Activated B cell treated with CpG ODN at 0.5 μM for 24 hours (primary cell): ENCODE results near the gene ZAR1. TPM values are rescaled to one million over a fixed set of nuclear protein-coding genes. Genes with fewer than 3 reads are reported as not detected.
"Not testable (repeated sequence)": the region's sequence is repeated elsewhere in the genome, so short reads cannot be mapped to it uniquely, and the experiment has no call there.

Source experiments
- ATAC-seq: fragments of 200-7000 bp; cut with Tn5 transposase; one replicate; pipeline ENCODE4 v1.10.0; 2021; ENCODE audit warnings: low read depth, mild to moderate bottlenecking, moderate library complexity
- CTCF ChIA-PET: fragments of 350-600 bp; sonication (Branson Sonifier 250); formaldehyde crosslinking; loops from one replicate; lab custom pipeline; 2021; ENCODE audit warnings: antibody characterized with exemption; lab: Charles Lee
- POLR2A ChIA-PET: fragments of 350-600 bp; sonication (Branson Sonifier 250); formaldehyde crosslinking; loops from one replicate; lab custom pipeline; 2021; ENCODE audit warnings: antibody characterized with exemption; lab: Charles Lee
- DNase-seq: peaks from one replicate; pipeline ENCODE4 v3.0.0; 2022
- H3K27ac Mint-ChIP-seq: one replicate; pipeline ENCODE4 v1.8.0; 2020; ENCODE audit warnings: mixed read lengths
- H3K27me3 Mint-ChIP-seq: one replicate; pipeline ENCODE4 v1.8.0; 2021; ENCODE audit warnings: mixed read lengths
- H3K36me3 Mint-ChIP-seq: one replicate; pipeline ENCODE4 v1.8.0; 2021; ENCODE audit warnings: low read depth, mixed read lengths
- H3K4me1 Mint-ChIP-seq: one replicate; pipeline ENCODE4 v1.8.0; 2021; ENCODE audit warnings: mixed read lengths
- H3K4me3 Mint-ChIP-seq: one replicate; pipeline ENCODE4 v1.8.0; 2020; ENCODE audit warnings: mild to moderate bottlenecking, mixed read lengths
- H3K9me3 Mint-ChIP-seq: one replicate; pipeline ENCODE4 v1.8.0; 2020; ENCODE audit warnings: mixed read lengths
- intact Hi-C: fragments of 100-400 bp; cut with micrococcal nuclease; formaldehyde crosslinking; loops from one replicate; pipeline ENCODE4 v1.15.1; 2024
- total RNA-seq: library from RNA; stranded (reverse); gene quantifications from 2 replicates; pipeline ENCODE4 v1.2.3, GENCODE V29; 2022
- TF ChIP-seq, protein P1 (sequence below): fragments of 200-600 bp; IDR thresholded peaks from one replicate; pipeline ENCODE4 v1.8.0; 2022; ENCODE audit warnings: antibody characterized with exemption, mild to moderate bottlenecking

The ZAR1 gene, protein sequence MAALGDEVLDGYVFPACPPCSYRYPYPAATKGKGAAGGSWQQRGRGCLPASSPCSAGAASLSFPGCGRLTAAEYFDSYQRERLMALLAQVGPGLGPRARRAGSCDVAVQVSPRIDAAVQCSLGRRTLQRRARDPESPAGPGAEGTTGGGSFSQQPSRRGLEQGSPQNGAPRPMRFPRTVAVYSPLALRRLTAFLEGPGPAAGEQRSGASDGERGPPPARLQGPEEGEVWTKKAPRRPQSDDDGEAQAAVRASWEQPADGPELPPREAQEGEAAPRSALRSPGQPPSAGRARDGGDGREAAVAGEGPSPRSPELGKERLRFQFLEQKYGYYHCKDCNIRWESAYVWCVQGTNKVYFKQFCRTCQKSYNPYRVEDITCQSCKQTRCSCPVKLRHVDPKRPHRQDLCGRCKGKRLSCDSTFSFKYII
- not detected in 2 replicates for total RNA-seq

- peak within 1 kb of the TSS; percentile 70 for H3K4me3 Mint-ChIP-seq
- TF ChIP-seq, protein P1, sequence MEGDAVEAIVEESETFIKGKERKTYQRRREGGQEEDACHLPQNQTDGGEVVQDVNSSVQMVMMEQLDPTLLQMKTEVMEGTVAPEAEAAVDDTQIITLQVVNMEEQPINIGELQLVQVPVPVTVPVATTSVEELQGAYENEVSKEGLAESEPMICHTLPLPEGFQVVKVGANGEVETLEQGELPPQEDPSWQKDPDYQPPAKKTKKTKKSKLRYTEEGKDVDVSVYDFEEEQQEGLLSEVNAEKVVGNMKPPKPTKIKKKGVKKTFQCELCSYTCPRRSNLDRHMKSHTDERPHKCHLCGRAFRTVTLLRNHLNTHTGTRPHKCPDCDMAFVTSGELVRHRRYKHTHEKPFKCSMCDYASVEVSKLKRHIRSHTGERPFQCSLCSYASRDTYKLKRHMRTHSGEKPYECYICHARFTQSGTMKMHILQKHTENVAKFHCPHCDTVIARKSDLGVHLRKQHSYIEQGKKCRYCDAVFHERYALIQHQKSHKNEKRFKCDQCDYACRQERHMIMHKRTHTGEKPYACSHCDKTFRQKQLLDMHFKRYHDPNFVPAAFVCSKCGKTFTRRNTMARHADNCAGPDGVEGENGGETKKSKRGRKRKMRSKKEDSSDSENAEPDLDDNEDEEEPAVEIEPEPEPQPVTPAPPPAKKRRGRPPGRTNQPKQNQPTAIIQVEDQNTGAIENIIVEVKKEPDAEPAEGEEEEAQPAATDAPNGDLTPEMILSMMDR = no peak
- H3K4me1 Mint-ChIP-seq = peaks cover 6% of the 10 kb centered on the region
- H3K27ac Mint-ChIP-seq = no peak within 1 kb of the TSS
- ChIA-PET POLR2A (no interaction called here), CTCF (no interaction called here)
- H3K27me3 Mint-ChIP-seq = peaks cover 36% of the 10 kb centered on the region
- peak; percentile 28 for ATAC-seq
- no peaks in the 10 kb centered on the region for H3K36me3 Mint-ChIP-seq
- DNase-seq = peak; percentile 21
- H3K9me3 Mint-ChIP-seq = no peaks in the 10 kb centered on the region
- intact Hi-C loops = no loop called here
Measured at GRCh38 chr4:48490012-48490679, at the start of gene ZAR1. Gene ZAR1, plus strand, starts transcription at chr4:48490252. Its CDS starts 40 bp downstream, at chr4:48490292.

DNA sequence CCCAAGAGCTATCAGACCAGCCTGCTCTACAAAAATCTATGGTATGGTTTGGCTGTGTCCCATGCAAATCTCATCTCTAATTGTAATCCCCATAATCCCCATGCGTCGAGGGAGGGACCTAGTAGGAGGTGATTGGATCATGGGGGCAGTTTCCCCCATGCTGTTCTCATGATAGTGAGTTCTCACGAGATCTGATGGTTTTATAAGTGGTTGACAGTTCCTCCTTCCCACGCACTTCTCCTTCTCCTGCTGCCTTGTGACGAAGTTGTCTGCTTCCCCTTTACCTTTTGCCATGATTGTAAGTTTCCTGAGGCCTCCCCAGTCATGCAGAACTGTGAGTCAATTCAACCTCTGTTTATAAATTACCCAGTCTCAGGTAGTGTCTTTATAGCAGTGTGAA lies 49.1 kb upstream of the ZAR1 start:
- H3K9me3 Mint-ChIP-seq, DNase-seq, H3K4me3 Mint-ChIP-seq, ATAC-seq, H3K27me3 Mint-ChIP-seq, H3K36me3 Mint-ChIP-seq, H3K27ac Mint-ChIP-seq, H3K4me1 Mint-ChIP-seq, POLR2A ChIA-PET, intact Hi-C loops: not testable (repeated sequence)
- CTCF ChIA-PET = interaction anchor here (1.4 kb wide), 1 partner anchor 527 kb away, joined by 3 read pairs; no protein-coding TSS in a partner anchor

DNA sequence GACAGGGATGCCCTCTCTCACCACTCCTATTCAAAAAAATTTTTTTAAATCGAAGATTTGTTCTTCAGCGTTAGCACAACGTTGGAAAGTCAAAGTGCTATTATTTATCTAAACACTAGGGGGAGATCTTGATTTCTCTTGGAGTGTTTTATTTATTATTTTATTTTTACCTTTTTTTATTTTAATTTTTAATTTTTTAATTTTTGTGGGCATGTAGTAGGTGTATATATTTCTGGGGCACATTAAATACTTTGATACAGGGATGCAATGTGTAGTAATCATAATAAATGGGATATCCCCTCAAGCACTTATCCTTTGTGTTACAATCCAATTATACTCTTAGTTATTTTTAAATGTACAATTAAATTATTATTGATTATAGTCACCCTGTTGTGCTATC lies 44.3 kb upstream of the ZAR1 start:
- TF ChIP-seq, protein P1 = no peak
- no peak overlapping the region for H3K4me3 Mint-ChIP-seq
- POLR2A ChIA-PET = no interaction called here
- H3K27me3 Mint-ChIP-seq = peaks cover 2% of the 10 kb centered on the region
- CTCF ChIA-PET = no interaction called here
- ATAC-seq (no peak), DNase-seq (no peak)
- no peak overlapping the region for H3K27ac Mint-ChIP-seq
- intact Hi-C loops = no loop called here
- H3K36me3 Mint-ChIP-seq = no peaks in the 10 kb centered on the region
- H3K9me3 Mint-ChIP-seq = peaks cover 5% of the 10 kb centered on the region
- H3K4me1 Mint-ChIP-seq = no peaks in the 10 kb centered on the region

DNA sequence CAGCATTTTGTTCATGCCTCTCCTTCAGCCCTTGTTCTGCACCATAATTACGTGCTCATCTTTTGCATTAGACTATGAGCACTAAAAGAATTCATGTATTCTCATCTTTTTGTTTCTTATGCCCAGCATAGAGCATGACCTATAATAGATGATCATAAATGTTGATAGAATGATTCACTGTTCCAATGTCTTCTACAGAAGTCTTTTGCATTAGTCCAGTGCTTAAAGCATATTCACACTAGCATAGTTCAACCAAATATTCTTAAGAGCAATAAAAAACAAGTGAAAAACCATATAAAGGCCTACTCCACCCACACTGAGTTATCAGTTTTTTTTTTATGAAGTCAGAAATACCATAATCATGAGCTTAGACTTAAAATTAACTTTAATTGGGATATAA lies 43.4 kb upstream of the ZAR1 start:
- Mint-ChIP-seq H3K27ac (no peak overlapping the region), H3K36me3 (no peaks in the 10 kb centered on the region), H3K9me3 (no peaks in the 10 kb centered on the region), H3K4me1 (no peaks in the 10 kb centered on the region), H3K27me3 (peaks cover 2% of the 10 kb centered on the region), H3K4me3 (no peak overlapping the region)
- POLR2A ChIA-PET = no interaction called here
- intact Hi-C loops = no loop called here
- DNase-seq (no peak), ATAC-seq (no peak)
- TF ChIP-seq, protein P1 = no peak
- CTCF ChIA-PET = interaction anchor here (0.6 to 1.3 kb wide), 2 partner anchors 36 to 516 kb away, joined by 3 to 4 read pairs; no protein-coding TSS in a partner anchor

- H3K4me3 Mint-ChIP-seq = no peak overlapping the region
- peaks cover 2% of the 10 kb centered on the region for H3K27me3 Mint-ChIP-seq
- DNase-seq = no peak
- H3K9me3 Mint-ChIP-seq = no peaks in the 10 kb centered on the region
- TF ChIP-seq, protein P1 = no peak
- ChIA-PET CTCF (no interaction called here), POLR2A (no interaction called here)
- H3K4me1 Mint-ChIP-seq = no peaks in the 10 kb centered on the region
- no peak for ATAC-seq
- H3K27ac Mint-ChIP-seq = no peak overlapping the region
- intact Hi-C loops = no loop called here
- no peaks in the 10 kb centered on the region for H3K36me3 Mint-ChIP-seq
Measured at GRCh38 chr4:48449151-48449550, 40.9 kb upstream of the ZAR1 start.
